Caco-2 (cell line): ENCODE results near the gene HSDL2. TPM values are rescaled to one million over a fixed set of nuclear protein-coding genes. Genes with fewer than 3 reads are reported as not detected.

Experiments
- BruUV-seq: library from RNA; stranded (reverse); fragments of 400-500 nt; replicated peaks from 2 replicates; lab custom pipeline; 2021; lab: Mats Ljungman, UMichigan
- CTCF ChIA-PET: fragments of 300-600 bp; sonication (Branson Sonifier 250); formaldehyde crosslinking; loops from one replicate; lab custom pipeline; 2022; ENCODE audit warnings: antibody characterized with exemption; lab: Charles Lee
- POLR2A ChIA-PET: fragments of 300-600 bp; sonication (Branson Sonifier 250); formaldehyde crosslinking; loops from one replicate; lab custom pipeline; 2022; ENCODE audit warnings: antibody characterized with exemption; lab: Charles Lee
- DNase-seq, 2 experiments: peaks; one replicate each; pipeline versions ENCODE4 v3.0.0 to v3.0.0-alpha.2; 2020 to 2022
- H3K27me3 ChIP-seq: replicated peaks from 2 replicates; pipeline ENCODE4 v1.6.0; 2011; ENCODE audit warnings: low read length; ENCODE audit not compliant: control insufficient read depth, insufficient read depth
- H3K36me3 ChIP-seq: 2 replicates; pipeline ENCODE4 v1.5.1; 2011; ENCODE audit warnings: low read length; ENCODE audit not compliant: control insufficient read depth, insufficient read depth
- H3K4me1 ChIP-seq: fragments of 250-450 bp; sonication (Bioruptor Pico); 2 replicates; pipeline ENCODE4 v1.5.1; 2020; ENCODE audit warnings: mild to moderate bottlenecking
- H3K4me3 ChIP-seq: 2 replicates; pipeline ENCODE4 v1.5.1; 2011; ENCODE audit warnings: low read depth, mild to moderate bottlenecking, control low read depth, low read length
- H3K9me3 ChIP-seq: fragments of 250-450 bp; sonication (Bioruptor Pico); 2 replicates; pipeline ENCODE4 v1.5.1; 2020; ENCODE audit warnings: mild to moderate bottlenecking, moderate library complexity
- H3K27ac Mint-ChIP-seq: one replicate; pipeline ENCODE4 v1.8.0; 2022; ENCODE audit warnings: mixed read lengths; ENCODE audit not compliant: unreplicated experiment
- H3K27me3 Mint-ChIP-seq: one replicate; pipeline ENCODE4 v1.8.0; 2022; ENCODE audit warnings: mixed read lengths; ENCODE audit not compliant: insufficient read depth, unreplicated experiment
- H3K36me3 Mint-ChIP-seq: one replicate; pipeline ENCODE4 v1.8.0; 2022; ENCODE audit warnings: mild to moderate bottlenecking, mixed read lengths; ENCODE audit not compliant: insufficient read depth, unreplicated experiment
- H3K4me1 Mint-ChIP-seq: one replicate; pipeline ENCODE4 v1.8.0; 2022; ENCODE audit warnings: low read depth, mixed read lengths; ENCODE audit not compliant: unreplicated experiment
- H3K4me3 Mint-ChIP-seq: one replicate; pipeline ENCODE4 v1.8.0; 2022; ENCODE audit warnings: mild to moderate bottlenecking, moderate library complexity, mixed read lengths; ENCODE audit not compliant: unreplicated experiment
- H3K9me3 Mint-ChIP-seq: one replicate; pipeline ENCODE4 v1.8.0; 2022; ENCODE audit warnings: mixed read lengths; ENCODE audit not compliant: unreplicated experiment
- CTCF ChIP-seq, 2 experiments: fragments of 200-600 bp in 1 of 2; IDR thresholded peaks; 1 replicate in 1 of 2; 2 replicates in 1 of 2; pipeline versions ENCODE4 v1.5.1 to v1.8.0; 2011 to 2022; ENCODE audit warnings: antibody characterized with exemption in 1 of 2, control low read depth in 1 of 2, inconsistent platforms in 1 of 2, low read depth in 1 of 2, low read length in 1 of 2, mild to moderate bottlenecking in 1 of 2, moderate library complexity in 1 of 2; ENCODE audit not compliant: insufficient read depth in 1 of 2, severe bottlenecking in 1 of 2, unreplicated experiment in 1 of 2
- intact Hi-C: fragments of 100-400 bp; cut with micrococcal nuclease; formaldehyde crosslinking; loops from one replicate; pipeline ENCODE4 v1.10.0; 2022; ENCODE audit not compliant: unreplicated experiment
- total RNA-seq: library from RNA; stranded (reverse); gene quantifications from 2 replicates; pipeline ENCODE4 v1.2.3, GENCODE V29; 2022

Gene HSDL2
- total RNA-seq, 1 experiment from 2014 or later = 134 TPM

GRCh38 chr9:112496074-112496722 lies 116.3 kb downstream of the HSDL2 start:
- no peak overlapping the region for H3K4me3 Mint-ChIP-seq
- Histone ChIP-seq H3K4me1 (no peaks in the 10 kb centered on the region; the same call in 1 of the 2 replicates), H3K36me3 (no peaks in the 10 kb centered on the region; the same call in 1 of the 2 replicates), H3K4me3 (no peak overlapping the region), H3K9me3 (peaks cover 11% of the 10 kb centered on the region), H3K27me3 (no peaks in the 10 kb centered on the region)
- no TSS peak for BruUV-seq
- H3K9me3 Mint-ChIP-seq = peaks cover 37% of the 10 kb centered on the region
- intact Hi-C loops = no loop called here
- peaks cover 49% of the 10 kb centered on the region for H3K36me3 Mint-ChIP-seq
- peak in 1 of 2 experiments; percentile 5 for DNase-seq
- no peaks in the 10 kb centered on the region for H3K4me1 Mint-ChIP-seq
- ChIA-PET POLR2A (no interaction called here), CTCF (no interaction called here)
- H3K27me3 Mint-ChIP-seq = no peaks in the 10 kb centered on the region
- no peak for TF ChIP-seq CTCF (IDR thresholded peaks at IDR 0.05; ENCODE audit: insufficient read depth in 1 of 2, low read depth in 1 of 2, low read length in 1 of 2, severe bottlenecking in 1 of 2, unreplicated experiment in 1 of 2)
- no peak overlapping the region for H3K27ac Mint-ChIP-seq

DNA sequence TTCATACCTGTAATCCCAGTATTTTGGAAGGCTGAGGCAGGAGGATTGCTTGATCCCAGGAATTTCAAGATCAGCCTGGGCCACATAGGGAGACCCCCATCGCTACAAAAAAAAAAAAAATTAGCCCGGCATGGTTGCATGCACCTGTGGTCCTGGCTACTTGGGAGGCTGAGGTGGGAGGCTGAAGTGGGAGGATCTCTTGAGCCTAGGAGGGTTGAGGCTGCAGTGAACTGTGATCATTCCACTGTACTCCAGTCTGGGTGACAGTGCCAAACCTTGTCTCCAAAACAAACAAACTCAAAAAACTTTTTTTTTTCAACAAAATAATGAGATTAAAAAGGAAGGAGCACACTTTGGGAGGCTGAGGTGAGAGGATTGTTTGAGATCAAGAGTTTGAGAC lies 120.9 kb downstream of the HSDL2 start:
- H3K36me3 Mint-ChIP-seq = peaks cover 13% of the 10 kb centered on the region
- ChIA-PET POLR2A (interaction anchor here (0.7 kb wide), 1 partner anchor 28 kb away, joined by 5 read pairs; no protein-coding TSS in a partner anchor), CTCF (no interaction called here)
- H3K27me3 Mint-ChIP-seq = no peaks in the 10 kb centered on the region
- peaks cover 17% of the 10 kb centered on the region for H3K4me1 ChIP-seq
- no peak for DNase-seq
- no peak overlapping the region for H3K27ac Mint-ChIP-seq
- no peak overlapping the region for H3K4me3 ChIP-seq
- intact Hi-C loops = no loop called here
- no TSS peak for BruUV-seq
- no peaks in the 10 kb centered on the region for H3K36me3 ChIP-seq
- no peaks in the 10 kb centered on the region for H3K9me3 ChIP-seq
- H3K9me3 Mint-ChIP-seq = no peaks in the 10 kb centered on the region
- no peak for TF ChIP-seq CTCF (IDR thresholded peaks at IDR 0.05; ENCODE audit: insufficient read depth in 1 of 2, low read depth in 1 of 2, low read length in 1 of 2, severe bottlenecking in 1 of 2, unreplicated experiment in 1 of 2)
- H3K4me1 Mint-ChIP-seq = peaks cover 20% of the 10 kb centered on the region
- H3K4me3 Mint-ChIP-seq = no peak overlapping the region
- H3K27me3 ChIP-seq = no peaks in the 10 kb centered on the region

DNA sequence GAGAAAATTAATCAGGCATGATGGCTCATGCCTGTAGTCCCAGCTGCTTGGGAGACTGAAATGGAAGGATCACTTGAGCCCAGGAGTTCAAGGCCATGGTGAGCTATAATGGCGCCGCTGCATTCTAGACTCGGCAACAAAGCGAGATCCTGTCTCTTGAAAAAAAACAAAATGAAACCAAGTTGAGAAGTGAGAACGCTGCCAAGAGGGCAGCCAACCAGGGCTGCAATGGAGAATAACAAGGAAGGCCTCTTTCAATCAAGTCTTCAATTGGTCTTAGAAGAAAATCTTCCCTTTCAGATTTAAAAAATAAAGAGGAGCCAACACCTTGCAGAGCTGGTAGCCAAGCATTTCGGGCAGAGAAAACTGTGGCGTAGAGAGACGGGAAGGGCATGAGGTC lies 121.4 kb downstream of the HSDL2 start:
- peaks cover 22% of the 10 kb centered on the region for H3K4me1 Mint-ChIP-seq
- DNase-seq = no peak
- POLR2A ChIA-PET = interaction anchor here (0.5 to 0.7 kb wide), 2 partner anchors 15 to 29 kb away, joined by 5 to 8 read pairs; no protein-coding TSS in a partner anchor
- CTCF ChIA-PET = no interaction called here
- H3K27me3 Mint-ChIP-seq = no peaks in the 10 kb centered on the region
- Histone ChIP-seq H3K9me3 (no peaks in the 10 kb centered on the region), H3K4me3 (no peak overlapping the region), H3K27me3 (no peaks in the 10 kb centered on the region), H3K4me1 (peaks cover 22% of the 10 kb centered on the region), H3K36me3 (no peaks in the 10 kb centered on the region)
- no peak for TF ChIP-seq CTCF (IDR thresholded peaks at IDR 0.05; ENCODE audit: insufficient read depth in 1 of 2, low read depth in 1 of 2, low read length in 1 of 2, severe bottlenecking in 1 of 2, unreplicated experiment in 1 of 2)
- no TSS peak for BruUV-seq
- intact Hi-C loops = no loop called here
- H3K4me3 Mint-ChIP-seq = no peak overlapping the region
- H3K9me3 Mint-ChIP-seq = no peaks in the 10 kb centered on the region
- H3K36me3 Mint-ChIP-seq = peaks cover 12% of the 10 kb centered on the region
- H3K27ac Mint-ChIP-seq = no peak overlapping the region
